ENCODE results near the gene SYT6.

SYT6 gene

DNA sequence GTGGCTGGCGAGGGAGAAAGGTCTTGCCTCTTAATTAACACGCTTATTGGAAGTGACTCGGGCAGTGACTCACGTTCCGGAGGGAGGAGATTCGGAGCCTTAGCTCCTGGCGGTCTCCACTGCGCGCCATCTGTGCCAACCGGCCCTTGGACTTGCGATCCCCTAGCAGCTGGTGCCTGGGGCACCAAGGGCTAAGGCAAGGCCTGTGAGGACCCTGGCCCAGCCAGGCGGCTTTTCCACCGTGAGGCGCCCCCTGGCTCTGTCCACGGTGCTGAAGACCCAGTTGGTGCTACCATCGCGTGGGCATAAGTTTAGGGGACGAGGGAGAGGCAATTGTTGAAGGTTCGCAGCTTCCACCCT is 1.3 kb upstream of the SYT6 start:
- DNase-seq (ENCODE audit: insufficient read length, low spot score) (no peak), FAIRE-seq (no peak)

GRCh38 chr1:114154146-114154962 is 685 bp upstream of the SYT6 start:
- FAIRE-seq, result no peak
- DNase-seq (ENCODE audit: insufficient read length, low spot score), result no peak

DNA sequence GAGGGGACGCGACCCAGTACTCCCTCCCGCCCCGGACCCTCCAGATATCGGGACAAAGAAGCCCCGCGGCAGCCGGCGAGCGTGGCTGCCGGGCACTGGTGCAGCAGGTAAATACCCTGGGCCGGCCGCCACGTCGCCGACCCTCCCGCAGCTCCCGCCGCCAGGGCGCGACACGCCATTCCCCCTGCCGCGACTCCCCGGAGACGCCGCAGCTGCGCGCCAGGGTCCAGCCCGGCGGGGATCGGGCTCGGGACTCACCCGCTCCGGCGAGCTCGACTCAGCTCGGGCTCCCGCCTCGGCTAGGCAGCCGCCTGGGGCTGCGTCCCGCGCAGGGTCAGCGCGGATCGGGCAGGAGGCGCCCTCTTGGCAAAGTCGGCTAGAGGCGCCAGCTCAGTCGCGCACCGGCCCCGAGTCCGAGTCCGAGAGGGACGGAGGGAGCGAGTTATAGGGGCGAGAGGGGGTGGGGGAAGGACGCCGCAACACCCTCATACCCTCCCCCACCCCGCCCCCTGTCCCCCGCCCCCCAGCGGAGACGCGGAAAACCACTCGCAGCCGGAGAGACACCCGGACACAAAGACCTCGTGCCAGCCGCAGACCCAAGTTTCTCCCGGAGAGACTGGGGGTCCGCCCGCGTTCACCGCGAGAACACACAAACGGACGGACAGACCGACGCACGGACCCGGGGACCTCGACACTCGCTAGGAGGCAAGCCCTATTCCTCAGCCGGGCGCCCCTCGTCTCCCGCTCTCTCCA is 985 bp downstream of the SYT6 start:
- no peak for DNase-seq (ENCODE audit: insufficient read length, low spot score)
- FAIRE-seq, result no peak

GRCh38 chr1:114152089-114152507 is 1.6 kb downstream of the SYT6 start:
- no peak for DNase-seq (ENCODE audit: insufficient read length, low spot score)
- FAIRE-seq, result no peak

- FAIRE-seq, result no peak
- no peak for DNase-seq (ENCODE audit: insufficient read length, low spot score)
Observed at GRCh38 chr1:114150016-114150415, 3.7 kb downstream of the SYT6 start.

DNA sequence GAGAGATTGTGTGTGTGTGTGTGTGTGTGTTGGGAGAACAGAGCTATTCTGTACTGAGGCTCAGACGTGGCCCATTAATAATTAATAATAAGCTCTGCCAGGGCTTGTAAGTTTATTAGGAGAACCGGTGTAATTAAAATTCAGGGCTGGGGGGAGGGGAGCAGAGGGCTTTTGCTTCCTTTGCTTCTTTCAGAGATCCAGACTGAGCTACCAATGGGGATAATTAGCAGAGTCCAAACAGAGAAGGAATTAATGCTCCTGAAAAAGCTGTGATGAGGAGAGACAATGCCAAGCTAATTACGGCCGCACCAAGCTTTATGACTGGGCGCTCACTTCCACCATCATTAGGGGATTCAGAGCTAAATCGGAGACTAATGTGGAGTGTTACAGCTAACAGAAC is 4.5 kb downstream of the SYT6 start:
- DNase-seq (ENCODE audit: insufficient read length, low spot score) (no peak), FAIRE-seq (no peak)

- FAIRE-seq, result no peak
Observed at GRCh38 chr1:114145504-114146151, 8.0 kb downstream of the SYT6 start.

DNA sequence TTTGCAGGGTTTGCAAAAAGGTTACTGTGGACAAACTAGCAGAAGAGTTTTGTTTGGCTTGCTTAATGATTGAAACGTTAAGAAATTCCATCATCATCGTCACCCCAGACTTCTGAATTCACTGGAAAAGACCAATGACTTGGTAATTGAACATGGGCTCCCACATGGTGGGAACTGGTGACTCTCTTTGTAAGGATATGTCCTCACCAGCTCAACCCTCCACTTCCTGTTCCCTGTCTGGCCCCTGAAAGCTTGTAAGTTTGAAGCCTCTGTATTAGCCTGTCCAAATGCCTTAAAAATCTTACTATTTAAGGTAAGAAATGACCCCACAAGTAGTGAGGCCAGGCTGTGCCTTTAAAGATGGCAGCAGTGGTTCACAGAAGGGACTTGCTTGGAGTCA is 9.7 kb downstream of the SYT6 start:
- DNase-seq (ENCODE audit: insufficient read length, low spot score) (no peak), FAIRE-seq (no peak)

More at GRCh38 chr1:114145504-114146151, 8.0 kb downstream of the SYT6 start:
- no peak for DNase-seq (ENCODE audit: insufficient read length, low spot score)

- no peak for FAIRE-seq
Observed at GRCh38 chr1:114139540-114139939, 14.1 kb downstream of the SYT6 start.

GRCh38 chr1:114137497-114137896 is 16.2 kb downstream of the SYT6 start:
- FAIRE-seq (no peak), DNase-seq (ENCODE audit: insufficient read length, low spot score) (no peak)

More at GRCh38 chr1:114139540-114139939, 14.1 kb downstream of the SYT6 start:
- no peak for DNase-seq (ENCODE audit: insufficient read length, low spot score)

GRCh38 chr1:114135786-114136185 is 17.9 kb downstream of the SYT6 start:
- FAIRE-seq (no peak), DNase-seq (ENCODE audit: insufficient read length, low spot score) (no peak)

DNA sequence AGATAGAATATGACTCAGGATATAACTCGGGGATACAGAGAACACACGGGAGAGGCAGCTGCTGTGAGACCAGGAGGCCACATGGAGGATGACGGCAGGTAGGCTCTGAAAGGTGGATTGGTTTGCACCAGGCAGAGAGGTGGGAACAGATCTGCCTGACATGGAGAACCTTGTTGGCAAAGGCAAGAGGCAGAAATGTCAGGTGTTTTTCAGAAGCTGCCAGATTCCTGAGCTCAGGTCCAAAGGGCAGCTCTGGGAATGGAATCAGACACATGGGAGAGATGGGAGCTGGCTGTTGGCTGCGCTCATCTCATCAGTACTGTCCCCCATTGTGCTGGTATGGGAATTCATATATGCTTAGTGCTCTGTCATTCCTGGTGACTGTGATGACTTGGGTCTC is 19.2 kb downstream of the SYT6 start:
- no peak for FAIRE-seq
- no peak for DNase-seq (ENCODE audit: insufficient read length, low spot score)

DNA sequence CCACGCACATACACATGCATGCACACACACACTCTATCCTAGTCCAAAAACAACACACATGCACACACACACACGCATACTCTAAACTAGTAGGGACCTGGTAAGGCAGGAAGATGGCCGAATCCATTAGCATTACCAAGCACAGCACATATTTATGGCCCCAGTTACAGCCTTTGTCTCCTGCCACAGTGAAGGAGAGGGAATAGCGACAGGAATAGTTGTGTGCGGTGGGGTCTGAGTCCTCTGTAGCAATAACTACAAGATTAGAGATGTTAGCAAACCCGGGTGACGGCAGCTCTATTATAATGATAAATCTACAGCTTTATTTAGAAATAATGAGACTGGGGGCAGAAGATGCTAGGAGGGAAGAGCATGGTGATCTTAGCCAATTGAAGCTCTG is 20.5 kb downstream of the SYT6 start:
- no peak for DNase-seq (ENCODE audit: insufficient read length, low spot score)
- no peak for FAIRE-seq

DNA sequence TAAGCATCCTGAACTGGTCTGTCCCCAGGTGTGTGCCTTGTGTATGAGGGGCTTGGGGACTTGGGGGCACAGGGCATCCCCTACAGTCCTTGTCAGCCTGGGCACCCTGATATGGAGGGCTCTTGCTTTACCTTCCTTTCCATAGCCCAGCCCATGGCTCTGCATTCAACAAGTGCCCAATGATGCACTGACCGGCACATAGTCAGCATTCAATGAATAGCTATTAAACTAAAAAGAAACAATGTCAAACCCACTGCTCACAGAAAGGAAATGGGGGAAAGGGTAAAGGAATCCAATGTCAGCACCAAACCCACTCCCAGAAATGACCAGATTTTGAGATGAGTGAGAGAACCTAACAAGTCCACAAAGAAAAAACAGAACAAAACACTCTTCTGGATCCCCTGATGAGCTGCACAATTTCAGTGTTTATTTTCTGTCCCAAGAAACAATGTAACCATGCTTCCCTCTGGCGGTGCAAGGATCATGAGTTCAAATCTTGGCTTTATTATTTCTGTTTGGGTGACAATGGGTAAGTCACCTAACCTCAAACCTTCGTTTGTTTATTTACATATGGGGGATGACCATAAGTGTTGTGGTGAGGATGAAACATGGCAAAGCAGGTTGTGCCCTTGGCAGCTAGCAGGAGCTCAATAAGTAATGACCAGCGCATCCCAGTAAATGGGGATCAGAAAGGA is 22.0 kb downstream of the SYT6 start:
- no peak for FAIRE-seq
- DNase-seq (ENCODE audit: insufficient read length, low spot score), result no peak

GRCh38 chr1:114130846-114131525 is 22.7 kb downstream of the SYT6 start:
- DNase-seq (ENCODE audit: insufficient read length, low spot score), result no peak
- peak; percentile 11 for FAIRE-seq

DNA sequence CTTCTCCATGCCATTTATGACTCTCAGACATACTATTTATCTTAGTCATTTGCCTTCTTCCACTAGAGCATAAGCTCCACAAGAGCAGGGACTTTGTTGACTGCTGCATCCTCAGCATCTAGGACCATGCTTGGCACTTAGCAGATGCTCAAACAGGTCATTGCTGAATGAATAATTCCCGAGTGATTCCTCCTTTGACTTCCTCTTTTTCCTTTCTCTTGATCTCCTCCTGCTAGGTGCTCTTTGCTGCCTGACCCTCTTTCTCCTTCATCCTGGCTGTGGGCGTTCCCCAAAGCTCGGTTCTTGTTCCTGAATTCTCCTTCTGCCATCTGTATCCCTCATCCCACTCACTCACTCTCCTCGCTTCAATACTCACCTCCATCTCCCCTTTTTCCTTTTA is 23.5 kb downstream of the SYT6 start:
- no peak for DNase-seq (ENCODE audit: insufficient read length, low spot score)
- FAIRE-seq, result no peak

DNA sequence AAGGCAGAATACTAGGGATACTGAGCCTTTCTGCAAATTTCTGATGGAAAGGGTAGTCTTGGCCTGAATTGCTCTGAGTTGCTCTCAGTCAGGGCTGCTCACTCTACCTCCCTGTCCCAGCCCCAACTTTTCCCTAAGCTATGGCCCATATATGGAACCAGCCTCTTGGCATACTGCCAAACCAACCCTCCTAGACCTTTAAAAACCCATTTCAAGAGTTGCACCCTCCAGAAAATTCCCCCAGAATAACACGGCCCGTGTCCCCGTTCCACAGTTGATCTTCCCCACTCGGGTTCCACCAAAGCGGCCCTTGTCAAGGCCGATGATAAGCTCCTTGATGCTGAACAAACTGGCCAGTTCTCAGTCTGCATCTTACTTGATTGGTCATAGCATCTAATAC is 25.4 kb downstream of the SYT6 start:
- DNase-seq (ENCODE audit: insufficient read length, low spot score) (no peak), FAIRE-seq (no peak)

DNA sequence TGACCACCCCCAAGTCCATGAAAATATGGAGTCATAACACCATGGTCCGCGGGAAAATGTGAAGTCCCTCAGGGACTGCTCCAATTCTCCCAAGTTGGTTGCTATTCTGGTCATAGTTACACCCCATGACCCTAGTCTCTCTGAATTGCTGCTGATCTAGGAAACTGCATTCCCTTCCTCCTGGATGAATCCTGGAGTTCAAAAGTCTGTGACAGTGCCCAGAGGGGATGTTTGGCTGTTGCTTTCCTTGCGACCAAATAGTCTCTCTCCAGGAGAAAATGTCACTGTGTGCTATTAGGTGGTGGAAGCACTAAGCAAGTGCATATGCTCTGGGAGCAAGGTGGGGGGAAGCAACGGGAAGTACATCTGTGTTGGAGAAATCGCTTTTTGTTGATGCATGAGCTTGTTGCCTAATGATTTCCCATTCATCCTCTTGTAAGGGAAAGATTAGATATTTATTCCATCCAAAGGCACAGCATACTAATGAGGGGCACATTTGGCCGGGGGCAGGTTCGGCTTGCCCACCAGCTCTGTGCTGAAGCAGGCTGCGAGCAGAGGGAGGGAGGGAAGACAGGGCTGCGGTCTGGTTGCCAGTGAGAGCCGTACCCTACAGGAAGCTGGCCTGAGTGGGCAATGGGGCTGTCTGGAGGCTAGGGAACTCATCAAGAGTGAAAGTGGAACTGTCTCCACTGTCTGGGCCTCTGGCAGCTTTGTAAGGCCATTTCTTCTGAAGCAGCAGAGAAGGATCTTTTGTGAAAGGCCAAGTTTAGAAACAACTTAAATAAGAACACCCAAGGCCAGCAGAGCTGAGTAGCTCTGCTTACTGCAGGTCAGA is 27.2 kb downstream of the SYT6 start:
- no peak for FAIRE-seq
- peak; percentile 81 for DNase-seq (ENCODE audit: insufficient read length, low spot score)

GRCh38 chr1:114124644-114125043 is 29.0 kb downstream of the SYT6 start:
- no peak for DNase-seq (ENCODE audit: insufficient read length, low spot score)
- no peak for FAIRE-seq
